Hematopoietic multipotent progenitor cell treated with erythropoietin and hydrocortisone succinate and interleukin-3 and kit ligand, for 15 days (in vitro differentiated cells): ENCODE data around the gene CTU1.

Experiments used
- DNase-seq: peaks from one replicate; pipeline ENCODE4 v3.0.0-alpha.2; 2015; ENCODE audit warnings: low spot score

CTU1 gene

GRCh38 chr19:51082611-51083010 lies 25.6 kb downstream of the CTU1 start, which contains the start of gene KLK14:
Gene KLK14, minus strand, starts transcription at chr19:51082887. Its CDS starts 273 bp downstream, at chr19:51082614.
- DNase-seq, result no peak

- no peak for DNase-seq
These were observed 26.7 kb downstream of the CTU1 start for GRCh38 chr19:51081476-51081875.

- DNase-seq, result no peak
These were observed 28.6 kb downstream of the CTU1 start for GRCh38 chr19:51079481-51080110.

- no peak for DNase-seq
These were observed 29.5 kb downstream of the CTU1 start for GRCh38 chr19:51078731-51079130.

- DNase-seq, result no peak
These were observed 30.1 kb downstream of the CTU1 start for GRCh38 chr19:51078104-51078503.

GRCh38 chr19:51076631-51077213 lies 31.5 kb downstream of the CTU1 start:
- DNase-seq, result no peak

- no peak for DNase-seq
These were observed 32.2 kb downstream of the CTU1 start for GRCh38 chr19:51075998-51076397.

- DNase-seq, result no peak
These were observed 37.2 kb downstream of the CTU1 start for GRCh38 chr19:51071095-51071405.

GRCh38 chr19:51070334-51071094 lies 37.7 kb downstream of the CTU1 start:
- DNase-seq, result no peak

GRCh38 chr19:51066393-51067186 lies 41.6 kb downstream of the CTU1 start:
- no peak for DNase-seq

- DNase-seq, result no peak
These were observed 42.8 kb downstream of the CTU1 start for GRCh38 chr19:51065221-51065960.

- no peak for DNase-seq
These were observed 43.5 kb downstream of the CTU1 start, which contains the start of gene KLK13 for GRCh38 chr19:51064534-51065220. Gene KLK13, minus strand, starts transcription at chr19:51065092. Its CDS starts 25 bp downstream, at chr19:51065067.

- DNase-seq, result no peak
These were observed 44.5 kb downstream of the CTU1 start for GRCh38 chr19:51063664-51064063.

- DNase-seq, result no peak
These were observed 47.2 kb downstream of the CTU1 start for GRCh38 chr19:51060973-51061372.

- DNase-seq, result no peak
These were observed 47.9 kb downstream of the CTU1 start for GRCh38 chr19:51060336-51060735.

GRCh38 chr19:51059715-51060114 lies 48.5 kb downstream of the CTU1 start:
- no peak for DNase-seq

- no peak for DNase-seq
These were observed 52.3 kb downstream of the CTU1 start for GRCh38 chr19:51055866-51056265.
